Epithelial cell of proximal tubule (primary cell): ENCODE results near the gene GSK3B. TPM values are rescaled to one million over a fixed set of nuclear protein-coding genes. Genes with fewer than 3 reads are reported as not detected.
"Not testable (repeated sequence)": the region's sequence is repeated elsewhere in the genome, so short reads cannot be mapped to it uniquely, and the experiment has no call there.

ENCODE experiments used
- DNase-seq: peaks from one replicate; pipeline ENCODE4 v3.0.0-alpha.2; 2011; ENCODE audit warnings: low read depth
- H3K4me3 ChIP-seq: 2 replicates; pipeline ENCODE4 v1.5.1; 2011; ENCODE audit warnings: low read depth, mild to moderate bottlenecking, low read length
- CTCF ChIP-seq: conservative IDR thresholded peaks from 2 replicates; pipeline ENCODE4 v1.5.1; 2012; ENCODE audit warnings: low read depth, mild to moderate bottlenecking, low read length
- total RNA-seq: library from RNA; depleted of rRNA; stranded (reverse); fragments of >200 nt; gene quantifications from 2 replicates; pipeline ENCODE4 v1.2.3, GENCODE V29; 2015

The GSK3B gene
- total RNA-seq, 1 donor from 2014 or later: 31.7 TPM

GRCh38 chr3:120021523-120021922, 72.7 kb downstream of the GSK3B start:
- no peak for TF ChIP-seq CTCF
- no peak for DNase-seq
- H3K4me3 ChIP-seq: no peak overlapping the region

GRCh38 chr3:120018299-120018698, 75.9 kb downstream of the GSK3B start:
- DNase-seq: no peak
- no peak for TF ChIP-seq CTCF
- no peak overlapping the region for H3K4me3 ChIP-seq

GRCh38 chr3:120017692-120018091, 76.6 kb downstream of the GSK3B start:
- DNase-seq: no peak
- H3K4me3 ChIP-seq: no peak overlapping the region
- no peak for TF ChIP-seq CTCF

- no peak for DNase-seq
- no peak overlapping the region for H3K4me3 ChIP-seq
- TF ChIP-seq CTCF: no peak
These were observed 80.8 kb downstream of the GSK3B start for GRCh38 chr3:120013481-120013880.

GRCh38 chr3:120005741-120006140, 88.5 kb downstream of the GSK3B start:
- DNase-seq, H3K4me3 ChIP-seq: not testable (repeated sequence)

- not testable (repeated sequence) for H3K4me3 ChIP-seq, DNase-seq
These were observed 90.2 kb downstream of the GSK3B start for GRCh38 chr3:120004008-120004498.

- no peak for DNase-seq
- TF ChIP-seq CTCF: no peak
These were observed 96.1 kb downstream of the GSK3B start for GRCh38 chr3:119998166-119998565.

GRCh38 chr3:119990888-119991287, 103.4 kb downstream of the GSK3B start:
- no peak for DNase-seq
- no peak overlapping the region for H3K4me3 ChIP-seq
- TF ChIP-seq CTCF: no peak

More at GRCh38 chr3:119998166-119998565, 96.1 kb downstream of the GSK3B start:
- no peak overlapping the region for H3K4me3 ChIP-seq
